K562 (cell line): ENCODE results near the gene CAST. TPM values are rescaled to one million over a fixed set of nuclear protein-coding genes. Genes with fewer than 3 reads are reported as not detected.

Experiments used
- ARNT ChIP-seq, 2 experiments: fragments of 450-650 bp; IDR thresholded peaks; 2 replicates each; pipeline ENCODE4 v1.6.1; 2016; ENCODE audit warnings: mild to moderate bottlenecking in 1 of 2
- ATF4 ChIP-seq: fragments of 450-650 bp; formaldehyde crosslinking; IDR thresholded peaks from 2 replicates; pipeline ENCODE4 v1.4.0; 2022; ENCODE audit warnings: mild to moderate bottlenecking, moderate library complexity
- CGGBP1 ChIP-seq: fragments of 250-450 bp; sonication (Bioruptor Pico); IDR thresholded peaks from 2 replicates; pipeline ENCODE4 v1.9.0; 2021; ENCODE audit warnings: mild to moderate bottlenecking
- E4F1 ChIP-seq: fragments of 250-450 bp; sonication (Bioruptor Pico); IDR thresholded peaks from 2 replicates; pipeline ENCODE4 v1.5.0; 2021; ENCODE audit warnings: mild to moderate bottlenecking, borderline replicate concordance
- KLF1 ChIP-seq: fragments of 450-650 bp; IDR thresholded peaks from 2 replicates; pipeline ENCODE4 v1.6.1; 2016; ENCODE audit warnings: missing genetic modification characterization, missing compliant biosample characterization
- MBD2 ChIP-seq: sonication (generic); IDR thresholded peaks from 2 replicates; pipeline ENCODE4 v1.6.1; 2016; ENCODE audit warnings: low read depth, borderline replicate concordance
- NR3C1 ChIP-seq: sonication (generic); formaldehyde crosslinking; IDR thresholded peaks from 2 replicates; pipeline ENCODE4 v1.8.1; 2022; ENCODE audit warnings: missing genetic modification reagents
- POLR2G ChIP-seq: fragments of 200-400 bp; formaldehyde crosslinking; IDR thresholded peaks from 2 replicates; pipeline ENCODE4 v1.6.1; 2017; ENCODE audit warnings: low read depth, mild to moderate bottlenecking, antibody characterized with exemption, low read length, moderate library complexity
- RAD21 ChIP-seq, 2 experiments: fragments of 250-450 bp in 1 of 2; fragments of 450-650 bp in 1 of 2; sonication (Bioruptor Pico) in 1 of 2; formaldehyde crosslinking in 1 of 2; IDR thresholded peaks in 1 of 2; conservative IDR thresholded peaks in 1 of 2; 2 replicates each; pipeline versions ENCODE4 v1.4.0 to v1.8.0; 2020 to 2022; ENCODE audit warnings: mild to moderate bottlenecking in 2 of 2, moderate library complexity in 1 of 2
- SAFB ChIP-seq: fragments of 200-400 bp; formaldehyde crosslinking; IDR thresholded peaks from 2 replicates; pipeline ENCODE4 v1.6.1; 2017; ENCODE audit warnings: low read depth, low read length, borderline replicate concordance
- SMAD4 ChIP-seq: fragments of 250-450 bp; sonication (Bioruptor Pico); conservative IDR thresholded peaks from 2 replicates; pipeline ENCODE4 v1.8.0; 2021; ENCODE audit warnings: inconsistent platforms, mild to moderate bottlenecking, moderate library complexity
- SPI1 ChIP-seq: IDR thresholded peaks from 2 replicates; pipeline ENCODE4 v1.6.1; 2011; ENCODE audit warnings: low read depth, low read length, control low read depth, borderline replicate concordance
- TAL1 ChIP-seq: fragments of 450-650 bp; IDR thresholded peaks from 2 replicates; pipeline ENCODE4 v1.6.1; 2016; ENCODE audit warnings: mild to moderate bottlenecking
- THRB ChIP-seq: fragments of 450-650 bp; formaldehyde crosslinking; conservative IDR thresholded peaks from 2 replicates; pipeline ENCODE4 v1.4.0; 2022; ENCODE audit warnings: mild to moderate bottlenecking, missing genetic modification characterization
- ZMIZ1 ChIP-seq, 2 experiments: fragments of 150-350 bp in 1 of 2; IDR thresholded peaks; 2 replicates each; pipeline ENCODE4 v1.6.1; 2012 to 2016; ENCODE audit warnings: low read depth in 2 of 2, low read length in 2 of 2, mild to moderate bottlenecking in 1 of 2, moderate library complexity in 1 of 2
- ZNF197 ChIP-seq: fragments of 200-800 bp; sonication (Bioruptor generic); IDR thresholded peaks from 2 replicates; pipeline ENCODE4 v1.6.1; 2016; ENCODE audit warnings: low read depth, missing genetic modification characterization, missing compliant biosample characterization
- ZNF217 ChIP-seq: sonication (generic); formaldehyde crosslinking; IDR thresholded peaks from 2 replicates; pipeline ENCODE4 v1.8.0; 2022; ENCODE audit warnings: mild to moderate bottlenecking, missing genetic modification reagents
- ZNF589 ChIP-seq: fragments of 200-800 bp; sonication (Bioruptor generic); IDR thresholded peaks from 2 replicates; pipeline ENCODE4 v1.6.1; 2016; ENCODE audit warnings: low read depth, missing genetic modification characterization, missing compliant biosample characterization
- polyA plus RNA-seq, 8 experiments: library from polyadenylated mRNA; depleted of rRNA in 4 of 8; stranded (reverse) in 5 of 8; unstranded in 3 of 8; fragments of >200 nt; fragmentation: Nextera tagmentation in 2 of 8; fragmentation: Illumina TruSeq in 1 of 8; extraction: Ambion mirVana in 2 of 8; extraction: Trizol in 1 of 8; gene quantifications; 2 replicates each; pipeline versions ENCODE4 v1.2.1 to v1.2.3, GENCODE V29; 2011 to 2014; ENCODE audit warnings: inconsistent platforms in 1 of 8, missing spikeins in 1 of 8
- total RNA-seq, 7 experiments: library from RNA; depleted of rRNA in 6 of 7; stranded (reverse); fragments of >200 nt in 6 of 7; fragmentation: Illumina TruSeq in 2 of 7; extraction: Trizol in 2 of 7; gene quantifications; 2 replicates each; pipeline versions ENCODE4 v1.2.1 to v1.2.3, GENCODE V29; 2011 to 2021; ENCODE audit warnings: low replicate concordance in 1 of 7
- TF ChIP-seq, protein P1 (sequence below): fragments of 450-650 bp; formaldehyde crosslinking; IDR thresholded peaks from 2 replicates; pipeline ENCODE4 v1.4.0; 2020; ENCODE audit warnings: mild to moderate bottlenecking, moderate library complexity

Gene CAST
- total and polyA plus RNA-seq, 9 of the 15 experiments (the other 6 are each of a cell fraction or from before 2014, with no cell fraction given) = 55.5 to 136 (median 86.1) TPM

DNA sequence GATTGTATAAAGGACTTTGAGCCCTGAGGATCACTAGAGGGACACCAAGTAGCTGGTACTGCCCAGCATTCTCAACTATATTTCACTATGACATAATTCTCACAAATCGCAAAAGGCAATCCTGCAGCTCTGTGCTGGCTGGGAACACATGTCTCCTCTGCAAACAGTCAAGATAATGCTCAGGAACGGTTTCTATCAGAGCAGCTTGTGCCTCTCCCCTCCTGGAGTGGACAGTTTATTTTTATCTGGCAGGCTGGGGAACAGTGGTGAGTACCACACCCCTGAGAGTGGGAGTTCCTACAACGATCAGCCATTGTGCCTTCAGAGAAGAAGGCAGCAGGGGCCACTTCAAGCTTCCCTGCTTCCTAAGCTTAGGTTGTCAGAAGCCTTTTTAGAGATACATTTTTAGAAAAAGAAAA is 79.7 kb downstream of the CAST start (continued):
- no peak for TF ChIP-seq E4F1 (CRISPR knock-in tag)
- peak; percentile 72; the same call in 1 of the 2 replicates for TF ChIP-seq TAL1
- TF ChIP-seq SPI1 = no peak
- TF ChIP-seq ZNF589 (CRISPR knock-in tag) = no peak
- TF ChIP-seq NR3C1 (CRISPR knock-in tag) = no peak
- no peak for TF ChIP-seq POLR2G
- peak in 1 of 2 experiments; percentile 66; a peak in 1 of 4 replicates for TF ChIP-seq ARNT (IDR thresholded peaks at IDR 0.05)
- no peak for TF ChIP-seq ZMIZ1 (IDR thresholded peaks at IDR 0.05; ENCODE audit: low read depth in 2 of 2, low read length in 2 of 2)
- no peak for TF ChIP-seq SMAD4 (CRISPR knock-in tag)
- no peak for TF ChIP-seq MBD2
- TF ChIP-seq ZNF217 (CRISPR knock-in tag) = no peak
- TF ChIP-seq RAD21 (CRISPR knock-in tag; conservative IDR thresholded peaks at IDR 0.05 in 1 of 2, IDR thresholded peaks at IDR 0.05 in 1 of 2) = no peak
- peak; percentile 59; the same call in 1 of the 2 replicates for TF ChIP-seq KLF1
- TF ChIP-seq CGGBP1 (CRISPR knock-in tag) = no peak
- TF ChIP-seq ATF4 (CRISPR knock-in tag) = no peak
- no peak for TF ChIP-seq SAFB
- TF ChIP-seq ZNF197 (CRISPR knock-in tag) = no peak
- TF ChIP-seq, protein P1, sequence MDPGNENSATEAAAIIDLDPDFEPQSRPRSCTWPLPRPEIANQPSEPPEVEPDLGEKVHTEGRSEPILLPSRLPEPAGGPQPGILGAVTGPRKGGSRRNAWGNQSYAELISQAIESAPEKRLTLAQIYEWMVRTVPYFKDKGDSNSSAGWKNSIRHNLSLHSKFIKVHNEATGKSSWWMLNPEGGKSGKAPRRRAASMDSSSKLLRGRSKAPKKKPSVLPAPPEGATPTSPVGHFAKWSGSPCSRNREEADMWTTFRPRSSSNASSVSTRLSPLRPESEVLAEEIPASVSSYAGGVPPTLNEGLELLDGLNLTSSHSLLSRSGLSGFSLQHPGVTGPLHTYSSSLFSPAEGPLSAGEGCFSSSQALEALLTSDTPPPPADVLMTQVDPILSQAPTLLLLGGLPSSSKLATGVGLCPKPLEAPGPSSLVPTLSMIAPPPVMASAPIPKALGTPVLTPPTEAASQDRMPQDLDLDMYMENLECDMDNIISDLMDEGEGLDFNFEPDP (CRISPR knock-in tag) = no peak
- TF ChIP-seq THRB (CRISPR knock-in tag) = no peak
